Parathyroid adenoma (tissue), 2 donors: ENCODE data around the gene ALDH5A1.

Experiments used
- H2AFZ ChIP-seq: fragments of 300-600 bp; sonication (generic); one replicate; pipeline ENCODE4 v1.7.0; 2017; ENCODE audit warnings: antibody characterized with exemption, mild to moderate bottlenecking
- H3K27ac ChIP-seq: fragments of 300-600 bp; sonication (generic); one replicate; pipeline ENCODE4 v1.7.0; 2017
- H3K27me3 ChIP-seq: fragments of 300-600 bp; sonication (generic); one replicate; pipeline ENCODE4 v1.7.0; 2017; ENCODE audit warnings: low read length; ENCODE audit not compliant: control insufficient read depth, insufficient read depth
- H3K36me3 ChIP-seq: fragments of 300-600 bp; sonication (generic); one replicate; pipeline ENCODE4 v1.7.0; 2017; ENCODE audit warnings: low read length; ENCODE audit not compliant: control insufficient read depth, insufficient read depth
- H3K4me1 ChIP-seq: fragments of 300-600 bp; sonication (generic); one replicate; pipeline ENCODE4 v1.7.0; 2017; ENCODE audit warnings: control low read depth
- H3K4me2 ChIP-seq: fragments of 300-600 bp; sonication (generic); one replicate; pipeline ENCODE4 v1.7.0; 2017; ENCODE audit warnings: low read length
- H3K4me3 ChIP-seq: fragments of 300-600 bp; sonication (generic); one replicate; pipeline ENCODE4 v1.7.0; 2017; ENCODE audit warnings: low read depth, low read length
- H3K79me2 ChIP-seq: fragments of 300-600 bp; sonication (generic); one replicate; pipeline ENCODE4 v1.7.0; 2017; ENCODE audit warnings: control low read depth
- H3K9ac ChIP-seq: fragments of 300-600 bp; sonication (generic); one replicate; pipeline ENCODE4 v1.7.0; 2017; ENCODE audit warnings: mild to moderate bottlenecking
- H3K9me3 ChIP-seq: fragments of 300-600 bp; sonication (generic); one replicate; pipeline ENCODE4 v1.7.0; 2017; ENCODE audit warnings: low read length; ENCODE audit not compliant: control insufficient read depth
- CTCF ChIP-seq: fragments of 300-600 bp; sonication (generic); IDR thresholded peaks from one replicate; pipeline ENCODE4 v1.7.0; 2017; ENCODE audit warnings: antibody characterized with exemption, mild to moderate bottlenecking
- donor health status: primary hyperparathyroidism.

ALDH5A1 gene

GRCh38 chr6:24545691-24546090 lies 50.9 kb downstream of the ALDH5A1 start:
- no peak for TF ChIP-seq CTCF
- no peak overlapping the region for H2AFZ ChIP-seq
- no peaks in the 10 kb centered on the region for H3K79me2 ChIP-seq
- no peak overlapping the region for H3K4me3 ChIP-seq
- H3K36me3 ChIP-seq = no peaks in the 10 kb centered on the region
- H3K4me2 ChIP-seq = no peak overlapping the region
- no peak overlapping the region for H3K9ac ChIP-seq
- no peak overlapping the region for H3K27ac ChIP-seq
- peaks cover 3% of the 10 kb centered on the region for H3K4me1 ChIP-seq
- H3K9me3 ChIP-seq = no peaks in the 10 kb centered on the region
- H3K27me3 ChIP-seq = no peaks in the 10 kb centered on the region

- no peaks in the 10 kb centered on the region for H3K79me2 ChIP-seq
- no peak overlapping the region for H3K4me2 ChIP-seq
- no peak overlapping the region for H2AFZ ChIP-seq
- no peaks in the 10 kb centered on the region for H3K36me3 ChIP-seq
- TF ChIP-seq CTCF = no peak
- H3K9me3 ChIP-seq = no peaks in the 10 kb centered on the region
- H3K4me1 ChIP-seq = peaks cover 3% of the 10 kb centered on the region
- no peak overlapping the region for H3K27ac ChIP-seq
- H3K9ac ChIP-seq = no peak overlapping the region
- H3K27me3 ChIP-seq = no peaks in the 10 kb centered on the region
- H3K4me3 ChIP-seq = no peak overlapping the region
Measured at GRCh38 chr6:24546439-24546838, 51.7 kb downstream of the ALDH5A1 start.

- H3K4me2 ChIP-seq = no peak overlapping the region
- H3K4me3 ChIP-seq = no peak overlapping the region
- H3K36me3 ChIP-seq = no peaks in the 10 kb centered on the region
- TF ChIP-seq CTCF = no peak
- no peaks in the 10 kb centered on the region for H3K27me3 ChIP-seq
- no peaks in the 10 kb centered on the region for H3K79me2 ChIP-seq
- H3K9me3 ChIP-seq = no peaks in the 10 kb centered on the region
- H3K4me1 ChIP-seq = peaks cover 3% of the 10 kb centered on the region
- H2AFZ ChIP-seq = no peak overlapping the region
- H3K9ac ChIP-seq = no peak overlapping the region
- H3K27ac ChIP-seq = no peak overlapping the region
Measured at GRCh38 chr6:24547243-24547642, 52.5 kb downstream of the ALDH5A1 start.

- Histone ChIP-seq H3K9me3 (no peaks in the 10 kb centered on the region), H2AFZ (no peak overlapping the region), H3K27me3 (no peaks in the 10 kb centered on the region), H3K9ac (no peak overlapping the region), H3K4me3 (no peak overlapping the region), H3K4me2 (no peak overlapping the region), H3K27ac (no peak overlapping the region), H3K36me3 (no peaks in the 10 kb centered on the region), H3K4me1 (peaks cover 3% of the 10 kb centered on the region), H3K79me2 (no peaks in the 10 kb centered on the region)
- no peak for TF ChIP-seq CTCF
Measured at GRCh38 chr6:24549158-24549557, 54.4 kb downstream of the ALDH5A1 start.

GRCh38 chr6:24549674-24550353 lies 55.0 kb downstream of the ALDH5A1 start:
- Histone ChIP-seq H3K9ac (no peak overlapping the region), H3K27ac (no peak overlapping the region), H3K4me2 (no peak overlapping the region), H3K4me1 (no peaks in the 10 kb centered on the region), H3K27me3 (no peaks in the 10 kb centered on the region), H3K9me3 (no peaks in the 10 kb centered on the region), H3K4me3 (no peak overlapping the region), H3K79me2 (no peaks in the 10 kb centered on the region), H2AFZ (no peak overlapping the region), H3K36me3 (no peaks in the 10 kb centered on the region)
- no peak for TF ChIP-seq CTCF
